Astrocyte (in vitro differentiated cells and primary cell): ENCODE measurements around the gene CRYBB2. TPM values are rescaled to one million over a fixed set of nuclear protein-coding genes. Genes with fewer than 3 reads are reported as not detected.

Source experiments
- DNase-seq: peaks from one replicate; pipeline ENCODE4 v3.0.0-alpha.2; 2010; ENCODE audit warnings: low read depth
- FAIRE-seq: peaks from 2 replicates; lab custom pipeline; 2011; peaks lifted over from hg19 to GRCh38; lab: Jason Lieb, UNC
- H2AFZ ChIP-seq: 2 replicates; pipeline ENCODE4 v1.6.0; 2012; ENCODE audit warnings: low read depth, low read length, inconsistent platforms
- H3K27ac ChIP-seq: 2 replicates; pipeline ENCODE4 v1.5.1; 2011; ENCODE audit warnings: low read depth, low read length, inconsistent platforms
- H3K27me3 ChIP-seq: 2 replicates; pipeline ENCODE4 v1.6.0; 2011; ENCODE audit warnings: low read length, inconsistent platforms; ENCODE audit not compliant: insufficient read depth
- H3K36me3 ChIP-seq: 2 replicates; pipeline ENCODE4 v1.5.1; 2011; ENCODE audit warnings: low read length, inconsistent platforms; ENCODE audit not compliant: insufficient read depth
- H3K4me1 ChIP-seq: 2 replicates; pipeline ENCODE4 v1.5.1; 2011; ENCODE audit warnings: low read length, inconsistent platforms; ENCODE audit not compliant: insufficient read depth
- H3K4me2 ChIP-seq: 2 replicates; pipeline ENCODE4 v1.6.0; 2012; ENCODE audit warnings: low read length, inconsistent platforms
- H3K4me3 ChIP-seq: 2 replicates; pipeline ENCODE4 v1.5.1; 2011; ENCODE audit warnings: low read depth, mild to moderate bottlenecking, low read length, inconsistent platforms; ENCODE audit not compliant: insufficient read depth
- H3K79me2 ChIP-seq: 2 replicates; pipeline ENCODE4 v1.6.0; 2012; ENCODE audit warnings: mild to moderate bottlenecking, low read length, inconsistent platforms; ENCODE audit not compliant: insufficient read depth
- H3K9ac ChIP-seq: 2 replicates; pipeline ENCODE4 v1.6.0; 2012; ENCODE audit warnings: mild to moderate bottlenecking, low read length, inconsistent platforms
- H3K9me3 ChIP-seq: 2 replicates; pipeline ENCODE4 v1.5.1; 2012; ENCODE audit warnings: low read depth, mild to moderate bottlenecking, low read length, inconsistent platforms; ENCODE audit not compliant: insufficient read depth
- H4K20me1 ChIP-seq: 2 replicates; pipeline ENCODE4 v1.6.0; 2012; ENCODE audit warnings: low read length, inconsistent platforms; ENCODE audit not compliant: insufficient read depth
- H3K27ac Mint-ChIP-seq: one replicate; pipeline ENCODE4 v1.8.0; 2021; ENCODE audit warnings: mild to moderate bottlenecking, mixed read lengths; ENCODE audit not compliant: unreplicated experiment
- H3K27me3 Mint-ChIP-seq: one replicate; pipeline ENCODE4 v1.8.0; 2021; ENCODE audit warnings: low read depth, mixed read lengths; ENCODE audit not compliant: unreplicated experiment
- H3K36me3 Mint-ChIP-seq: one replicate; pipeline ENCODE4 v1.8.0; 2021; ENCODE audit warnings: low read depth, mixed read lengths; ENCODE audit not compliant: unreplicated experiment
- H3K4me1 Mint-ChIP-seq: one replicate; pipeline ENCODE4 v1.8.0; 2021; ENCODE audit warnings: low read depth, mixed read lengths; ENCODE audit not compliant: unreplicated experiment
- H3K4me3 Mint-ChIP-seq: one replicate; pipeline ENCODE4 v1.8.0; 2021; ENCODE audit warnings: mild to moderate bottlenecking, moderate library complexity, mixed read lengths; ENCODE audit not compliant: unreplicated experiment
- H3K9me3 Mint-ChIP-seq: one replicate; pipeline ENCODE4 v1.8.0; 2021; ENCODE audit warnings: mild to moderate bottlenecking, mixed read lengths; ENCODE audit not compliant: unreplicated experiment
- CTCF ChIP-seq: IDR thresholded peaks from 2 replicates; pipeline ENCODE4 v1.5.1; 2011; ENCODE audit warnings: low read depth, mild to moderate bottlenecking, inconsistent platforms, low read length, moderate library complexity; ENCODE audit not compliant: insufficient read depth
- EZH2 ChIP-seq: IDR thresholded peaks from 2 replicates; pipeline ENCODE4 v1.6.1; 2012; ENCODE audit warnings: mild to moderate bottlenecking, low read length, inconsistent platforms; ENCODE audit not compliant: insufficient read depth
- total RNA-seq: library from RNA; stranded (reverse); gene quantifications from 2 replicates; pipeline ENCODE4 v1.2.1, GENCODE V29; 2021

CRYBB2 gene
- total RNA-seq, 1 donor from 2014 or later: not detected

- Mint-ChIP-seq H3K27ac (no peak overlapping the region), H3K4me1 (no peaks in the 10 kb centered on the region), H3K9me3 (peaks cover 15% of the 10 kb centered on the region), H3K36me3 (no peaks in the 10 kb centered on the region), H3K4me3 (no peak overlapping the region), H3K27me3 (peaks cover 9% of the 10 kb centered on the region)
- Histone ChIP-seq H3K36me3 (no peaks in the 10 kb centered on the region), H3K79me2 (no peaks in the 10 kb centered on the region), H2AFZ (no peak overlapping the region), H3K9ac (no peak overlapping the region), H4K20me1 (no peaks in the 10 kb centered on the region), H3K9me3 (no peaks in the 10 kb centered on the region), H3K4me2 (no peak overlapping the region), H3K27ac (no peak overlapping the region), H3K27me3 (peaks cover 5% of the 10 kb centered on the region), H3K4me3 (no peak overlapping the region), H3K4me1 (no peaks in the 10 kb centered on the region)
- DNase-seq (no peak), FAIRE-seq (no peak)
- TF ChIP-seq CTCF (no peak), EZH2 (no peak)
These were observed 7.1 kb upstream of the CRYBB2 start for GRCh38 chr22:25212337-25212736.

GRCh38 chr22:25213221-25213620 lies 6.2 kb upstream of the CRYBB2 start:
- Histone ChIP-seq H3K79me2 (no peaks in the 10 kb centered on the region), H3K27me3 (peaks cover 5% of the 10 kb centered on the region), H3K27ac (no peak overlapping the region), H3K4me1 (no peaks in the 10 kb centered on the region), H3K4me3 (no peak overlapping the region), H3K9ac (no peak overlapping the region), H3K4me2 (no peak overlapping the region), H3K9me3 (no peaks in the 10 kb centered on the region), H4K20me1 (no peaks in the 10 kb centered on the region), H2AFZ (no peak overlapping the region), H3K36me3 (no peaks in the 10 kb centered on the region)
- TF ChIP-seq EZH2 (no peak), CTCF (no peak)
- Mint-ChIP-seq H3K36me3 (no peaks in the 10 kb centered on the region), H3K27me3 (peaks cover 15% of the 10 kb centered on the region), H3K4me3 (no peak overlapping the region), H3K9me3 (peaks cover 15% of the 10 kb centered on the region), H3K4me1 (no peaks in the 10 kb centered on the region), H3K27ac (no peak overlapping the region)
- DNase-seq (no peak), FAIRE-seq (no peak)

- FAIRE-seq: no peak
- H3K4me3 Mint-ChIP-seq: no peak overlapping the region
- H3K9ac ChIP-seq: no peak overlapping the region
- H3K9me3 ChIP-seq: no peaks in the 10 kb centered on the region
- no peak overlapping the region for H3K27ac Mint-ChIP-seq
- no peak for DNase-seq
- H3K4me2 ChIP-seq: no peak overlapping the region
- TF ChIP-seq CTCF (no peak), EZH2 (no peak)
- no peaks in the 10 kb centered on the region for H3K36me3 Mint-ChIP-seq
- no peaks in the 10 kb centered on the region for H3K4me1 ChIP-seq
- H3K27me3 Mint-ChIP-seq: peaks cover 41% of the 10 kb centered on the region
- H3K4me1 Mint-ChIP-seq: no peaks in the 10 kb centered on the region
- no peak overlapping the region for H3K27ac ChIP-seq
- H3K79me2 ChIP-seq: no peaks in the 10 kb centered on the region
- peaks cover 15% of the 10 kb centered on the region for H3K9me3 Mint-ChIP-seq
- no peak overlapping the region for H3K4me3 ChIP-seq
- H2AFZ ChIP-seq: no peak overlapping the region
- H3K36me3 ChIP-seq: no peaks in the 10 kb centered on the region
- H4K20me1 ChIP-seq: no peaks in the 10 kb centered on the region
- peaks cover 12% of the 10 kb centered on the region for H3K27me3 ChIP-seq
These were observed 3.2 kb upstream of the CRYBB2 start for GRCh38 chr22:25216230-25216629.
